Measurements from ENCODE around the gene PSMD7.

PSMD7 gene

GRCh38 chr16:74275031-74275636, 21.5 kb upstream of the PSMD7 start:
- H3K36me3 ChIP-seq (ENCODE audit: control insufficient read depth, insufficient read depth, low read length) = no peaks in the 10 kb centered on the region
- no peaks in the 10 kb centered on the region for H3K9me3 ChIP-seq (ENCODE audit: control insufficient read depth, low read length)
- no peaks in the 10 kb centered on the region for H3K4me1 ChIP-seq (ENCODE audit: control insufficient read depth, insufficient read depth, low read length, poor library complexity, severe bottlenecking)
- no CpG with 5 or more reads among the region's 2 CpGs for WGBS, 2 experiments (ENCODE audit: insufficient coverage in 2 of 2)
- H3K4me3 ChIP-seq (ENCODE audit: extremely low read depth, insufficient read depth, low read length, poor library complexity, severe bottlenecking) = no peak overlapping the region
- H3K27ac ChIP-seq (ENCODE audit: low read depth, low read length, severe bottlenecking) = no peak overlapping the region

- no peak overlapping the region for H3K27ac ChIP-seq (ENCODE audit: low read depth, low read length, severe bottlenecking)
- H3K4me3 ChIP-seq (ENCODE audit: extremely low read depth, insufficient read depth, low read length, poor library complexity, severe bottlenecking) = no peak overlapping the region
- 70% methylated on average over 2 of the region's 7 CpGs; no CpG with 5 or more reads in 1 of the 2 experiments for WGBS, 2 experiments (ENCODE audit: insufficient coverage in 2 of 2)
- H3K9me3 ChIP-seq (ENCODE audit: control insufficient read depth, low read length) = no peaks in the 10 kb centered on the region
- no peaks in the 10 kb centered on the region for H3K36me3 ChIP-seq (ENCODE audit: control insufficient read depth, insufficient read depth, low read length)
- no peaks in the 10 kb centered on the region for H3K4me1 ChIP-seq (ENCODE audit: control insufficient read depth, insufficient read depth, low read length, poor library complexity, severe bottlenecking)
Observed at GRCh38 chr16:74275711-74276110, 20.9 kb upstream of the PSMD7 start.

GRCh38 chr16:74277974-74278373, 18.6 kb upstream of the PSMD7 start:
- no CpG with 5 or more reads among the region's 2 CpGs for WGBS, 2 experiments (ENCODE audit: insufficient coverage in 2 of 2)
- Histone ChIP-seq H3K36me3 (ENCODE audit: control insufficient read depth, insufficient read depth, low read length) (no peaks in the 10 kb centered on the region), H3K27ac (ENCODE audit: low read depth, low read length, severe bottlenecking) (no peak overlapping the region), H3K4me1 (ENCODE audit: control insufficient read depth, insufficient read depth, low read length, poor library complexity, severe bottlenecking) (peaks cover 5% of the 10 kb centered on the region), H3K4me3 (ENCODE audit: extremely low read depth, insufficient read depth, low read length, poor library complexity, severe bottlenecking) (no peak overlapping the region), H3K9me3 (ENCODE audit: control insufficient read depth, low read length) (no peaks in the 10 kb centered on the region)

GRCh38 chr16:74279266-74279665, 17.3 kb upstream of the PSMD7 start:
- Histone ChIP-seq H3K4me3 (ENCODE audit: extremely low read depth, insufficient read depth, low read length, poor library complexity, severe bottlenecking) (no peak overlapping the region), H3K4me1 (ENCODE audit: control insufficient read depth, insufficient read depth, low read length, poor library complexity, severe bottlenecking) (peaks cover 5% of the 10 kb centered on the region), H3K9me3 (ENCODE audit: control insufficient read depth, low read length) (no peaks in the 10 kb centered on the region), H3K36me3 (ENCODE audit: control insufficient read depth, insufficient read depth, low read length) (no peaks in the 10 kb centered on the region), H3K27ac (ENCODE audit: low read depth, low read length, severe bottlenecking) (no peak overlapping the region)
- WGBS, 2 experiments (ENCODE audit: insufficient coverage in 2 of 2) = 84 to 86% methylated on average over 3 of the region's 3 CpGs

GRCh38 chr16:74279805-74280204, 16.8 kb upstream of the PSMD7 start:
- peaks cover 5% of the 10 kb centered on the region for H3K4me1 ChIP-seq (ENCODE audit: control insufficient read depth, insufficient read depth, low read length, poor library complexity, severe bottlenecking)
- no peaks in the 10 kb centered on the region for H3K36me3 ChIP-seq (ENCODE audit: control insufficient read depth, insufficient read depth, low read length)
- 85 to 98% methylated on average over 2 to 5 of the region's 6 CpGs for WGBS, 2 experiments (ENCODE audit: insufficient coverage in 2 of 2)
- no peak overlapping the region for H3K4me3 ChIP-seq (ENCODE audit: extremely low read depth, insufficient read depth, low read length, poor library complexity, severe bottlenecking)
- no peak overlapping the region for H3K27ac ChIP-seq (ENCODE audit: low read depth, low read length, severe bottlenecking)
- H3K9me3 ChIP-seq (ENCODE audit: control insufficient read depth, low read length) = no peaks in the 10 kb centered on the region

GRCh38 chr16:74280448-74280847, 16.2 kb upstream of the PSMD7 start:
- no peak overlapping the region for H3K4me3 ChIP-seq (ENCODE audit: extremely low read depth, insufficient read depth, low read length, poor library complexity, severe bottlenecking)
- no peak overlapping the region for H3K27ac ChIP-seq (ENCODE audit: low read depth, low read length, severe bottlenecking)
- H3K9me3 ChIP-seq (ENCODE audit: control insufficient read depth, low read length) = no peaks in the 10 kb centered on the region
- H3K36me3 ChIP-seq (ENCODE audit: control insufficient read depth, insufficient read depth, low read length) = no peaks in the 10 kb centered on the region
- peaks cover 5% of the 10 kb centered on the region for H3K4me1 ChIP-seq (ENCODE audit: control insufficient read depth, insufficient read depth, low read length, poor library complexity, severe bottlenecking)
- WGBS, 2 experiments (ENCODE audit: insufficient coverage in 2 of 2) = 60 to 89% methylated on average over 1 to 3 of the region's 5 CpGs

GRCh38 chr16:74281300-74281699, 15.3 kb upstream of the PSMD7 start:
- H3K4me3 ChIP-seq (ENCODE audit: extremely low read depth, insufficient read depth, low read length, poor library complexity, severe bottlenecking) = no peak overlapping the region
- H3K9me3 ChIP-seq (ENCODE audit: control insufficient read depth, low read length) = no peaks in the 10 kb centered on the region
- H3K36me3 ChIP-seq (ENCODE audit: control insufficient read depth, insufficient read depth, low read length) = no peaks in the 10 kb centered on the region
- 100% methylated on average over 1 of the region's 1 CpG for WGBS, 2 experiments (ENCODE audit: insufficient coverage in 2 of 2)
- no peak overlapping the region for H3K27ac ChIP-seq (ENCODE audit: low read depth, low read length, severe bottlenecking)
- peaks cover 5% of the 10 kb centered on the region for H3K4me1 ChIP-seq (ENCODE audit: control insufficient read depth, insufficient read depth, low read length, poor library complexity, severe bottlenecking)

GRCh38 chr16:74283716-74284115, 12.9 kb upstream of the PSMD7 start:
- WGBS, 2 experiments (ENCODE audit: insufficient coverage in 2 of 2) = 88 to 93% methylated on average over 3 of the region's 4 CpGs
- Histone ChIP-seq H3K4me1 (ENCODE audit: control insufficient read depth, insufficient read depth, low read length, poor library complexity, severe bottlenecking) (peaks cover 5% of the 10 kb centered on the region), H3K4me3 (ENCODE audit: extremely low read depth, insufficient read depth, low read length, poor library complexity, severe bottlenecking) (no peak overlapping the region), H3K36me3 (ENCODE audit: control insufficient read depth, insufficient read depth, low read length) (no peaks in the 10 kb centered on the region), H3K27ac (ENCODE audit: low read depth, low read length, severe bottlenecking) (no peak overlapping the region), H3K9me3 (ENCODE audit: control insufficient read depth, low read length) (no peaks in the 10 kb centered on the region)

- H3K4me1 ChIP-seq (ENCODE audit: control insufficient read depth, insufficient read depth, low read length, poor library complexity, severe bottlenecking) = no peaks in the 10 kb centered on the region
- H3K9me3 ChIP-seq (ENCODE audit: control insufficient read depth, low read length) = no peaks in the 10 kb centered on the region
- no peaks in the 10 kb centered on the region for H3K36me3 ChIP-seq (ENCODE audit: control insufficient read depth, insufficient read depth, low read length)
- H3K4me3 ChIP-seq (ENCODE audit: extremely low read depth, insufficient read depth, low read length, poor library complexity, severe bottlenecking) = no peak overlapping the region
- no peak overlapping the region for H3K27ac ChIP-seq (ENCODE audit: low read depth, low read length, severe bottlenecking)
- WGBS, 2 experiments (ENCODE audit: insufficient coverage in 2 of 2) = 95 to 97% methylated on average over 5 to 6 of the region's 7 CpGs
Observed at GRCh38 chr16:74288065-74288464, 8.5 kb upstream of the PSMD7 start.

GRCh38 chr16:74290356-74290755, 6.3 kb upstream of the PSMD7 start:
- H3K4me3 ChIP-seq (ENCODE audit: extremely low read depth, insufficient read depth, low read length, poor library complexity, severe bottlenecking) = no peak overlapping the region
- H3K4me1 ChIP-seq (ENCODE audit: control insufficient read depth, insufficient read depth, low read length, poor library complexity, severe bottlenecking) = no peaks in the 10 kb centered on the region
- H3K36me3 ChIP-seq (ENCODE audit: control insufficient read depth, insufficient read depth, low read length) = no peaks in the 10 kb centered on the region
- no peaks in the 10 kb centered on the region for H3K9me3 ChIP-seq (ENCODE audit: control insufficient read depth, low read length)
- no peak overlapping the region for H3K27ac ChIP-seq (ENCODE audit: low read depth, low read length, severe bottlenecking)

- WGBS, 2 experiments (ENCODE audit: insufficient coverage in 2 of 2) = 97 to 100% methylated on average over 2 to 5 of the region's 5 CpGs
- H3K27ac ChIP-seq (ENCODE audit: low read depth, low read length, severe bottlenecking) = no peak overlapping the region
- no peak overlapping the region for H3K4me3 ChIP-seq (ENCODE audit: extremely low read depth, insufficient read depth, low read length, poor library complexity, severe bottlenecking)
- H3K4me1 ChIP-seq (ENCODE audit: control insufficient read depth, insufficient read depth, low read length, poor library complexity, severe bottlenecking) = no peaks in the 10 kb centered on the region
- H3K36me3 ChIP-seq (ENCODE audit: control insufficient read depth, insufficient read depth, low read length) = no peaks in the 10 kb centered on the region
- no peaks in the 10 kb centered on the region for H3K9me3 ChIP-seq (ENCODE audit: control insufficient read depth, low read length)
Observed at GRCh38 chr16:74291176-74291575, 5.4 kb upstream of the PSMD7 start.

Measured in mesodermal cell (in vitro differentiated cells).